KOPT-K1 (cell line): ENCODE measurements around the gene SKI.

Source experiments
- H3K27ac ChIP-seq: fragments of 200-600 bp; sonication (generic); 2 replicates; pipeline ENCODE4 v1.5.1; 2016; ENCODE audit warnings: antibody characterized with exemption, mild to moderate bottlenecking, low read depth, low read length; ENCODE audit not compliant: poor library complexity, severe bottlenecking
- H3K36me3 ChIP-seq: fragments of 200-600 bp; sonication (generic); 2 replicates; pipeline ENCODE4 v1.5.1; 2017; ENCODE audit warnings: antibody characterized with exemption, mild to moderate bottlenecking, low read length, moderate library complexity; ENCODE audit not compliant: insufficient read depth
- H3K9me3 ChIP-seq: fragments of 200-600 bp; sonication (generic); 2 replicates; pipeline ENCODE4 v1.5.1; 2017; ENCODE audit warnings: antibody characterized with exemption, low read length, mild to moderate bottlenecking; ENCODE audit not compliant: insufficient read depth, poor library complexity, severe bottlenecking

The SKI gene

GRCh38 chr1:2229037-2229864 lies 1.1 kb downstream of the SKI start:
- Histone ChIP-seq H3K36me3 (no peaks in the 10 kb centered on the region), H3K27ac (no peak overlapping the region), H3K9me3 (no peaks in the 10 kb centered on the region)

- no peak overlapping the region for H3K27ac ChIP-seq
- no peaks in the 10 kb centered on the region for H3K36me3 ChIP-seq
- no peaks in the 10 kb centered on the region for H3K9me3 ChIP-seq
Measured at GRCh38 chr1:2229911-2230731, 2.0 kb downstream of the SKI start.

- Histone ChIP-seq H3K9me3 (no peaks in the 10 kb centered on the region), H3K36me3 (no peaks in the 10 kb centered on the region), H3K27ac (no peak overlapping the region)
Measured at GRCh38 chr1:2230781-2231531, 2.8 kb downstream of the SKI start.

DNA sequence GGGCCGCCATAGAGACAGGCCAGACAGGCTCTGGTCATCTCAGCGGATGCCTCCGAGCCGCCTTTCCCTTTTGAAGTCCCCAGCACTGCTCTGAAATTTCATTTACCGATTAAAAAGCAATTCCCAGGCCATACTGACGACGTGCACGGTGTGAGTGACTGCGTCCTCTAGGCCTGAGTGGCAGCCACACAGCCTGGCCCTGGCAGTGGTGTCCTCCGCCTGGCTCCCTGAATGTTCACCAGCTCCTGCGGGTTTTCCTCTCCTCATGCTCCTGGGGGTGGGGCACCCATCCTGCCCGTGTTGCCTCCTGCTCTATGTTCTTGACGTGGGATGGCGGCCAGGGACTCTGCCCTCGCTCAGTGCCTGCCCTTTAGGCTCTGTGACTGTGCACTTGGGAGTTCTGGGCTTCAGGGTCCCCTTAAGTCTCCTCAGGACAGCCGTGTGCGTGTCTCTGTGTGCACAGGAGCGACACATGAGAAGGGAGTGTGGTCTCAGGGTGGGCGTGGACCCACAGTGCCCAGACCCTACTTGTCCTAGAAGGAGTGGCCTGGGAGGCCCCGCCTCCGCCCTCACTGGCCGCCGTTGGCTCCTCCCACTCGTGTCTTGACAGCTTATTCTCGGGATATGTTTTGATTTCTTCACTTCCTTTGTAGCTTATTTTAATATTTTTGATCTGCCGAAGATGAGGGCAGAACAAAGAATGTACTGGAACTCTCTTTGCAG lies 3.6 kb downstream of the SKI start:
- Histone ChIP-seq H3K36me3 (no peaks in the 10 kb centered on the region), H3K9me3 (no peaks in the 10 kb centered on the region), H3K27ac (no peak overlapping the region)

GRCh38 chr1:2232255-2232915 lies 4.3 kb downstream of the SKI start:
- H3K36me3 ChIP-seq = no peaks in the 10 kb centered on the region
- H3K27ac ChIP-seq = no peak overlapping the region
- no peaks in the 10 kb centered on the region for H3K9me3 ChIP-seq

DNA sequence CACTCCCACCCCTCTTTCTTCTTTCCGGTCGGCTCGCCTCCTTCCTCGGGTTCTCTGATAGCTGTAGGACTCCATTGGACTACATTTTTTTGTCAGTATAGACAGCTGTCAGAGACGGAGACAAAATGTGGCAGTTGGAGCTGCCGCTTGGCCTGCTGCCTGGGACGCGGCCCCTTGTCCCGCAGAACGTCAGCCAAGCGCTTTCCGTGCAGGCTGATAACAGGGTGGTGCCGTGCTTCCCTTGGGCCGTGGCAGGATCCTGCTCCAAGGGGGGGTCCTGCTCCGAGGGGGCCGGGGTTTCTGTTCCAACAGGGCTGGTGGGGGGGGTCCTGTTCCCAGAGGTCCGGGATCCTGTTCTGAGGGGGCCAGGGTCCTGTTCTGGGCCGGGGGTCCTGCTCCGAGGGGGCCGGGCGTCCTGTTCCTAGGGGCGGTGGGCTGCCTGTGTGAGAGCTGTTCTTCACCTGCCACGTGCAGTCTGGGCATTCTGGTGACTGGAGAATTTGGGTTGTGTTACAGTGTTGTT lies 4.9 kb downstream of the SKI start:
- H3K36me3 ChIP-seq = no peaks in the 10 kb centered on the region
- H3K9me3 ChIP-seq = no peaks in the 10 kb centered on the region
- H3K27ac ChIP-seq = no peak overlapping the region

GRCh38 chr1:2233468-2233867 lies 5.3 kb downstream of the SKI start:
- Histone ChIP-seq H3K27ac (no peak overlapping the region), H3K9me3 (no peaks in the 10 kb centered on the region), H3K36me3 (no peaks in the 10 kb centered on the region)

GRCh38 chr1:2233997-2234761 lies 6.1 kb downstream of the SKI start:
- Histone ChIP-seq H3K9me3 (no peaks in the 10 kb centered on the region), H3K36me3 (no peaks in the 10 kb centered on the region), H3K27ac (no peak overlapping the region)

DNA sequence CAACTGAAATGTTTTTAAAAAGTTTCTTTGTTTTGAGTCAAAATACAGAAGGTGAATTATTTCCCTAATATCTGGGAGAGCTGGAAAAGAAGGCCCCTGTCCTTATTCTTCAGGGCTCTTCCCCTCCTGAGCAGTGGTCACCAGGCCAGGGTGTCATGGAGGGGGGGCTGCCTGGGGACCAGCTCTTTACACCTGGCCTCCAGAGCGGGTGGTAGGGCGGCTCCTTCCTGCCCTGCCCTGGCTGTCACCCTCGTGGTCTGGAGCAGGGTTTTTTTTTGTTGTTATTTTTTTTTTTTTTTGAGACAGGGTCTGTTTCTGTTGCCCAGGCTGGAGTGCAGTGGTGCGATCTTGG lies 6.6 kb downstream of the SKI start:
- H3K27ac ChIP-seq = no peak overlapping the region
- no peaks in the 10 kb centered on the region for H3K9me3 ChIP-seq
- H3K36me3 ChIP-seq = no peaks in the 10 kb centered on the region

DNA sequence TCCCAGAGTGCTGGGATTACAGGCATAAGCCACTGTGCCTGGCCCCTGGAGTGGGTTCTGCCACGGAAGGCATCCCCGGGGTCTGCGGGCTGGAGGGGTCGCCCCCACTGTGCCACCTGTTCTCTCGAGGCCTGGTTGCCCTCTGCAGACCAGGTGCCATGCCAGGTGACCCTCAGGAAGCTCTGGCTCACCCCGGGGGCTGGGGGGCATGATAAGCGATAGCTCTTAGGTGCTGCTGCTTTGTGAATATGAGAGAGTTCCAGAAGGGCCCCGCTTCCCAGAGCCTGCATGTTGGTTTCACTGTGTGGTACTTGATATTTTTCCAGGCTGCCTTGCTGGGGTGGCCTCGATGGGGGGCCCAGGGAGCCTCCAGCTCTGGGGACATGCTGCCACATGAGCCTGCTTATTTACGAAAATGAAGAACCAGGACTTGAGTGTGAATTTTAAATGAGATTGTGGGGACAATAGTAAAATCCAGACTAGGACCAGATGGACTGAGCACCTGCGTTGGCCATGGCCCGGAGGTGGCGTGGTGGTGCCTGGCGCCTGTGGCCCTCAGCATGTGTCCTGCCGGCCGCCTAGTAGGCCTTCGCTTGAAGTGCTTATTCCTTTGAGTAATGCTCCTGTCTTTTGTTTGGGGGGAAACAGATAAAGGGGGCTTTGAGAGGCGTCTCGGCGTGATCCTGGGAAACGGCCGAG lies 7.3 kb downstream of the SKI start:
- H3K27ac ChIP-seq = no peak overlapping the region
- no peaks in the 10 kb centered on the region for H3K9me3 ChIP-seq
- no peaks in the 10 kb centered on the region for H3K36me3 ChIP-seq

DNA sequence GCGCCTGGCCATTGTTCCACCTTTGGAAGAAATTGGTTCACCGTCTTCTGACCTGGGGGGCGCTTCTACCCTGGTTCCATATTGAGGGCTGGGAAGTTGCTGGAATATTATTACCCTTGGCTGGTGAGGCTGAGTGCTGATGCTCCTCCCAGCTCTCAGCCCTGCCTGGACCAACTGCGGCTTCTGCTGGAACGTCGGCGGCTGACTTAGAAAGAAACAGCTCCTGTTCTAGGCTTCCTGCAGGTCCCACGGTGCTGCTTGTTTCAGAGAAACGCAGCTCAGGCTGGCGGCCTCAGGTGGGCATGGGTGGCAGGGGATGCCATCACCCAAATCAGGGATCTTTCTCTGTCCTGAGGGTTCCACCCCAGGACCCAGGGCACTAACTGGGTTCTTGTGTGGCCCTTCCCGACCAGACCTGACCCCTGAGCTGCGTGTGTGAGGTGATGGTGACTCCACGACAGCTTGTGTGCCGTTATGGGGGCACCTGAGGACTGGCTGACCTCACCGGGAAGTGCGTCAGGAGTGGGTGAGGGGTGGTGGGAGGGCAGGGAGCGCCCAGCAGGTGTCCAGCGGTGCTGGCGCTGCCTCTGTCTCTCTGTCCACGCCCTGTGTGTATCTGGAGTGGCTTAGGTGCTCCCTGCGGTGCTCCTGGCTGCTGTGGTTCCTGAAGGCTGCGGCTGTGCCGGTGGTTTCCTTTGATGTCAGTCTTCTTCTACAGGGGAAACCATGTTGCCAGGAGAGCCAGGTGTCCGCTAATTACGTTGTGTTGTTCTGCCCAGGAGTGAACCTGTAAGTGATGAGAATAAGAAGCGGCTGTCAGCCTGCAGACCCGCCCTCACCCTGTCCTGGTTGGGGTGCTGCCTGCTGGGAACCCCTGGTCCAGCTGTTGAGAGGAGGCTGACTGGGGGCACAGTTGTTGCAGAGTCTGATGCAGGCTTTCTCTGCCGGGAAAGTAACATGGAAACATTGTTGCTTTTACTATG lies 8.9 kb downstream of the SKI start:
- no peaks in the 10 kb centered on the region for H3K36me3 ChIP-seq
- H3K9me3 ChIP-seq = no peaks in the 10 kb centered on the region
- no peak overlapping the region for H3K27ac ChIP-seq

GRCh38 chr1:2237773-2238172 lies 9.7 kb downstream of the SKI start:
- Histone ChIP-seq H3K27ac (no peak overlapping the region), H3K9me3 (no peaks in the 10 kb centered on the region)

More at GRCh38 chr1:2237773-2238172, 9.7 kb downstream of the SKI start:
- H3K36me3 ChIP-seq = no peaks in the 10 kb centered on the region
